ENCODE measurements around the gene DPEP1.
"Not testable (repeated sequence)": the region's sequence is repeated elsewhere in the genome, so short reads cannot be mapped to it uniquely, and the experiment has no call there.

The DPEP1 gene

DNA sequence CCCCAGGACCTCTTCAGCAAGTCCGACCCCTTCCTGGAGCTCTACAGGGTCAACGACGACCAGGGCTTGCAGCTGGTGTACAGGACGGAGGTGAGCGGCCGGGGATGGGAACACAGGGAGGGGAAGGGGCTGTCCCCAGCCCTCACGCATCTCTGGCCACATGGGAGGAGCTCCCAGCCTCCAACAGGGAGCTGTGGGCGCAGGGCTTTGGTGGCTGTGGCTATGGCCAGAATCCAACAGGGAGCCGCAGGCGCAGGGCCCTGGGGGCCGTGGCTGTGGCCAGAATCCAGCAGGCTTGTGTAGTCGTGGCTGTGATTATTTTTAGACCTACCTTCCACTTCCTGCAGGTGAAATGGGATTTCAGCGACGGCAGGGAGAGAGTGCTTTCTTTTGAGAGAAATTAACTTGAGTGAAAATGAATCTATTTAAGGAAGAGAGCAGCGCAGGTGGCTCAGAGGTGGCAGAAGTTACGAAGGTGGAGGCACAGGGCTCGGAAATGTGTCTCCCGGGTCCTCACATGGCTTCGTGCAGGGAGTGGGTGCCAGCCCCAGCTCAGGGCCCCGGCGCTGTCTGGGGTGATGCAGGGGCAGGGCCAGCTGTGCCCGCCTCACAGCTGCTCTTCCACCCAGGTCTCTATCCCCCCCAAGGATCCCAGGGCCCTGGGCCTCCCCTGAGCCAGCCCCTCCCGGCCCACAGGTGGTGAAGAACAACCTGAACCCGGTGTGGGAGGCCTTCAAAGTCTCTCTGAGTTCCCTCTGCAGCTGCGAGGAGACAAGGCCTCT is 28.5 kb upstream of the DPEP1 start:
- H3K4me3 ChIP-seq (ENCODE audit: low read length), result no peak overlapping the region
- TF ChIP-seq, protein P1, sequence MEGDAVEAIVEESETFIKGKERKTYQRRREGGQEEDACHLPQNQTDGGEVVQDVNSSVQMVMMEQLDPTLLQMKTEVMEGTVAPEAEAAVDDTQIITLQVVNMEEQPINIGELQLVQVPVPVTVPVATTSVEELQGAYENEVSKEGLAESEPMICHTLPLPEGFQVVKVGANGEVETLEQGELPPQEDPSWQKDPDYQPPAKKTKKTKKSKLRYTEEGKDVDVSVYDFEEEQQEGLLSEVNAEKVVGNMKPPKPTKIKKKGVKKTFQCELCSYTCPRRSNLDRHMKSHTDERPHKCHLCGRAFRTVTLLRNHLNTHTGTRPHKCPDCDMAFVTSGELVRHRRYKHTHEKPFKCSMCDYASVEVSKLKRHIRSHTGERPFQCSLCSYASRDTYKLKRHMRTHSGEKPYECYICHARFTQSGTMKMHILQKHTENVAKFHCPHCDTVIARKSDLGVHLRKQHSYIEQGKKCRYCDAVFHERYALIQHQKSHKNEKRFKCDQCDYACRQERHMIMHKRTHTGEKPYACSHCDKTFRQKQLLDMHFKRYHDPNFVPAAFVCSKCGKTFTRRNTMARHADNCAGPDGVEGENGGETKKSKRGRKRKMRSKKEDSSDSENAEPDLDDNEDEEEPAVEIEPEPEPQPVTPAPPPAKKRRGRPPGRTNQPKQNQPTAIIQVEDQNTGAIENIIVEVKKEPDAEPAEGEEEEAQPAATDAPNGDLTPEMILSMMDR (IDR thresholded peaks at IDR 0.05; ENCODE audit: insufficient read depth, low read depth, low read length, missing control alignments), result no peak
- no peak for DNase-seq (ENCODE audit: low read depth)

GRCh38 chr16:89586218-89586617 is 27.2 kb upstream of the DPEP1 start:
- TF ChIP-seq, protein P1 (IDR thresholded peaks at IDR 0.05; ENCODE audit: insufficient read depth, low read depth, low read length, missing control alignments), result no peak
- no peak overlapping the region for H3K4me3 ChIP-seq (ENCODE audit: low read length)
- DNase-seq (ENCODE audit: low read depth), result no peak

GRCh38 chr16:89586853-89587252 is 26.6 kb upstream of the DPEP1 start:
- DNase-seq (ENCODE audit: low read depth), result peak; percentile 24
- TF ChIP-seq, protein P1 (IDR thresholded peaks at IDR 0.05; ENCODE audit: insufficient read depth, low read depth, low read length, missing control alignments), result no peak
- no peak overlapping the region for H3K4me3 ChIP-seq (ENCODE audit: low read length)

DNA sequence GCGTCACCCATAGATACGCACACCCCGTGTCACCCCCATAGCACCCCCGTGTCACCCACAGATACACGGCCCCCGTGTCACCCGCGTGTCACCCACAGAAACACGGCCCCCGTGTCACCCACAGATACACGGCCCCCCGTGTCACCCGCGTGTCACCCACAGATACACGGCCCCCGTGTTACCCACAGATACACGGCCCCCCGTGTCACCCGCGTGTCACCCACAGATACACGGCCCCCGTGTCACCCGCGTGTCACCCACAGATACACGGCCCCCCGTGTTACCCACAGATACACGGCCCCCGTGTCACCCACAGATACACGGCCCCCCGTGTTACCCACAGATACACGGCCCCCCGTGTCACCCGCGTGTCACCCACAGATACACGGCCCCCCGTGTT is 25.8 kb upstream of the DPEP1 start:
- not testable (repeated sequence) for H3K4me3 ChIP-seq (ENCODE audit: low read length); DNase-seq (ENCODE audit: low read depth)

DNA sequence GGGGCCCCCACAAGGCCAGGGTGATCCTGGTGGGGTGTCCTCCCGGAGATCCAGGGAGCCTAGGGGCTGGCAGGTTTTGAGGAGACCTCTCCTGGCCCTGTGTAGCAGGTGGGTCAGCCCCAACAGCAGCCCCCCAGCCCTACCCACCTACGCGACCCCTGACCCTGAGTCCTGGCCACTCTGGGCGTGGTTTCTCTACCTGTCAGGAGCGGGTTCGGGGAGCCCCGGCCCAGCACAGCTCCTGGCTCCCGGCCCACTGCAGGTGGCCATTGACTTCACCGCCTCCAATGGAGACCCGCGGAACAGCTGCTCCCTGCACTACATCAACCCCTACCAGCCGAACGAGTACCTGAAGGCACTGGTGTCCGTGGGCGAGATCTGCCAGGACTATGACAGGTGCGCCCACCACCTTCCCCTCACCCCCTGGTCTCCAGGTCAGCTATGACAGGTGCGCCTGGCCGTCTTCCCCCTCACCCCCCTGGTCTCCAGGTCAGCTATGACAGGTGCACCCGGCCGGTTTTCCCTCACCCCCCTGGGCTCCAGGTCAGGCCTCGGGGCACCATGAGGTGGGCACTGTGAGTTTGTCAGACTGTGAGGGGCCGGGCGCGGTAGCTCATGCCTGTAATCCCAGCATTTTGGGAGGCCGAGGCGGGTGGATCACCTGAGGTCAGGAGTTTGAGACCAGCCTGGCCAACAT is 24.9 kb upstream of the DPEP1 start:
- TF ChIP-seq, protein P1 (IDR thresholded peaks at IDR 0.05; ENCODE audit: insufficient read depth, low read depth, low read length, missing control alignments), result no peak
- H3K4me3 ChIP-seq (ENCODE audit: low read length), result no peak overlapping the region
- no peak for DNase-seq (ENCODE audit: low read depth)

GRCh38 chr16:89589241-89589926 is 24.1 kb upstream of the DPEP1 start:
- no peak overlapping the region for H3K4me3 ChIP-seq (ENCODE audit: low read length)
- TF ChIP-seq, protein P1 (IDR thresholded peaks at IDR 0.05; ENCODE audit: insufficient read depth, low read depth, low read length, missing control alignments), result no peak
- no peak for DNase-seq (ENCODE audit: low read depth)

- TF ChIP-seq, protein P1 (IDR thresholded peaks at IDR 0.05; ENCODE audit: insufficient read depth, low read depth, low read length, missing control alignments), result no peak
- no peak overlapping the region for H3K4me3 ChIP-seq (ENCODE audit: low read length)
- DNase-seq (ENCODE audit: low read depth), result no peak
Observed at GRCh38 chr16:89593841-89594240, 19.6 kb upstream of the DPEP1 start.

Measured in epithelial cell of esophagus (primary cell).